ENCODE data around the gene KIF5B. TPM values are rescaled to one million over a fixed set of nuclear protein-coding genes. Genes with fewer than 3 reads are reported as not detected.
"Not testable (repeated sequence)": the region's sequence is repeated elsewhere in the genome, so short reads cannot be mapped to it uniquely, and the experiment has no call there.

The KIF5B gene
- 184 TPM for polyA plus RNA-seq (ENCODE audit: insufficient read length)
- long read RNA-seq, donor 1, full-length matches to known transcripts = 1 of 115 reads
- long read RNA-seq, donor 1, partial matches to known transcripts = 114 of 115 reads
- long read RNA-seq, donor 1, other reads (novel, unspliced or antisense) = 0 of 115 reads
- long read RNA-seq, donor 2, full-length matches to known transcripts = 1 of 158 reads
- long read RNA-seq, donor 2, partial matches to known transcripts = 157 of 158 reads
- long read RNA-seq, donor 2, other reads (novel, unspliced or antisense) = 0 of 158 reads
- long read RNA-seq, donor 3, full-length matches to known transcripts = 2 of 55 reads
- long read RNA-seq, donor 3, partial matches to known transcripts = 53 of 55 reads
- long read RNA-seq, donor 3, other reads (novel, unspliced or antisense) = 0 of 55 reads
- long read RNA-seq, donor 4 = 0 reads
- long read RNA-seq, donor 5, full-length matches to known transcripts = 4 of 88 reads
- long read RNA-seq, donor 5, partial matches to known transcripts = 84 of 88 reads
- long read RNA-seq, donor 5, other reads (novel, unspliced or antisense) = 0 of 88 reads
- long read RNA-seq, donor 6, full-length matches to known transcripts = 1 of 94 reads
- long read RNA-seq, donor 6, partial matches to known transcripts = 93 of 94 reads
- long read RNA-seq, donor 6, other reads (novel, unspliced or antisense) = 0 of 94 reads
- long read RNA-seq, donor 7, partial matches to known transcripts = 94 of 94 reads
- long read RNA-seq, donor 7, other reads (novel, unspliced or antisense) = 0 of 94 reads
- long read RNA-seq, donor 8, partial matches to known transcripts = 27 of 27 reads
- long read RNA-seq, donor 8, other reads (novel, unspliced or antisense) = 0 of 27 reads

GRCh38 chr10:32056136-32057035, at the start of gene KIF5B:
TSS of gene KIF5B (minus strand) at chr10:32056425. CDS start at chr10:32055973, 452 bp downstream.
- DNase-seq = peak; percentile 89

GRCh38 chr10:32105782-32106382, 49.7 kb upstream of the KIF5B start:
- no peak for DNase-seq

DNA sequence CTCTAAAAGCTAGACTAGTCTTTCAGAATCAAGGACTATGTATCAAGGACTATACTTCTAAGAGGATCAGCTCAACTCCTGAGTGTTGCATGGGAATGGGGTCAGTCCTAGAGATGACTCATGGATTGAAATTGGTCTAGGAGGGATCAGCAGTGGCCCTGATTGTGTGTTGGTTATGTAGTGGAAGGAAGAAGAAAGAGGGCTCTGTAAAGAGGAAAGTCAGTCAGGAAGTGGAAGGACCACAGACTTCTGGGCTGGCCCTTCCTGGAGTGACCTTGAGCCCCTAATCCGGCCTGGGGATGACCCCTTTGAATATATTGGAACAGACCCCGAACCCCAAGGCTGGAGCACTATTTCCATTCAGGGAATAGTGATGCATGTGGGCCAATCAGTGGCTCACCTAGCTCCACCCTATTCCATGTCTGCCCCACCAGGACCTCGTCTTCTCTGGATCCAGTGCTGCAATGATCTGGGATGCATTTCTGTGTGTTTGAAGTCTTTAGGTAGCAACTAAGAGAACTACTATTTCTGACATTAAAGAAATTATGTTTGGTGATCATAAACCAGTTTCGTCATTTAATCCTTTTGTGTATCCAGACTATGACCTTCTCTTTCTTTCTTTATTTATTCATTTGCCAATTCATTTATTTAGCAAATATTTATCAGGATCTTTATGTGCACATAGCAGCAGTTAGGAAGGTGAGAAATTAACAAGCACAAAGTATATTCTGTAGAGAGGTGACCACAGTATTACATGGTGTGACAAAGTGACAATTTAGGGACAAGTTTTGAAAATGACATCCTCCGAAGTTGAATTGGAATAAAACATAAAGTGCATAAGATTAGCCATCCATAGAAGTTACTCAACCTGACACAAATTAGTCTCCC, 48.6 kb upstream of the KIF5B start:
- DNase-seq = no peak

DNA sequence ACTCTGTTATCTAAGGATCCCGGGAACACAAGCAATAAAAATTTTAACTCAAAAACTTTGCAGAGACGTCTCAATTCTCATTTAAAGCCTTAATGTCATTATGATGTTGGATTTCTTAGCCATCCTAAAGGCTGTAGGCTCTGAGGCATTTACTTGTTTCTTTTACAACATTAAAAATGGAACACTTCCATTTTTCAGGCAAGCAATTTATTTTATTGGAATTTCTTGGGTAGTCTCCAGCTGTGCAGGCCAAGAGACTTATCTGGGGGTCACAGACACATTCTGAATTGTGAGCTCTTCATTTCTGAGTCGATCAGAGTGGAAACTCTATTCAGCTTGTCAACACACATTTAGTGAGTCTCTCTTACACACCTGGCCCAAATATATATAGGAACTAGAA, 48.0 kb upstream of the KIF5B start:
- DNase-seq = no peak

DNA sequence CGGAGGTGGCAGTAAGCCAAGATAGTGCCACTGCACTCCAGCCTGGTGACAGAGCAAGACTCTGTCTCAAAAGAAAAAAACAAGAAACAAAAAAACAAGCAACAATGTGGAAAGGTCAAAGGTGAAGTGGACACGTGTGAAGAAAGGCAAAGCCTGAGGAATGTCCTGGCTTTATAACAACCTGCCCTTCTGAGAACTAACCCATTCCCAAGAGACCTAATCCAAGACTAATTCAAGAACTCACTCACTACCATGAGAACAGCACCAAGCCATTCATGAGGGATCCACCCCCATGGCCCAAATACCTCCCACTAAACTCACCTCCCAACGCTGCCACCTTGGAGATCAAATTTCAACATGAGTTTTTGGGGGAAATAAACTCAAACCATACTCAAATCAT, 47.5 kb upstream of the KIF5B start:
- DNase-seq = no peak

DNA sequence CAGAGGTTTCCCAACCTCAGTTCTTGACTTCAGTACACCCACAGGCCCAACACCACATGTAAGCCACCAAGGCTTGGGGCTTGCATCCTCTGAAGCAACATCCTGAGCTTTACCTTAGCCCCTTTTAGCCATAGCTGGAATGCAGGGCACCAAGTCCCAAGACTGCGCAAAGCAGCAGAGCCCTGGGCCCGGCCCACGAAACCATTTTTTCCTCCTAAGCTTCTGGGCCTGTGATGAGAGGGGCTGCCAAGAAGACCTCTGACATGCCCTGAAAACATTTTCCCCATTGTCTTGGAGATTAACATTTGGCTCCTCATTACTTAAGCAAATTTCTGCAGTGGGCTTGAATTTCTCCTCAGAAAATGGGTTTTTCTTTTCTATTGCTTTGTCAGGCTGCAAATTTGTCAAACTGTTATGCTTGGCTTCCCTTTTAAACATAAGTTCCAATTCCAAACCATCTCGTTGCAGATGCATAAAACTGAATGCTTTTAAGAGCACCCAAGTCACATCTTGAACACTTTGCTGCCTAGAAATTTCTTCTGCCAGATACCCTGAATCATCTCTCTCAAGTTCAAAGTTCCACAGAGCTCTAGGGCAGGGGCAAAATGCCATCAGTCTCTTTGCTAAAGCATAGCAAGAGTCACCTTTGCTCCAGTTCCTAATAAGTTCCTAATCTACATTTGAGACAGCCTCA, 42.5 kb upstream of the KIF5B start:
- not testable (repeated sequence) for DNase-seq

DNA sequence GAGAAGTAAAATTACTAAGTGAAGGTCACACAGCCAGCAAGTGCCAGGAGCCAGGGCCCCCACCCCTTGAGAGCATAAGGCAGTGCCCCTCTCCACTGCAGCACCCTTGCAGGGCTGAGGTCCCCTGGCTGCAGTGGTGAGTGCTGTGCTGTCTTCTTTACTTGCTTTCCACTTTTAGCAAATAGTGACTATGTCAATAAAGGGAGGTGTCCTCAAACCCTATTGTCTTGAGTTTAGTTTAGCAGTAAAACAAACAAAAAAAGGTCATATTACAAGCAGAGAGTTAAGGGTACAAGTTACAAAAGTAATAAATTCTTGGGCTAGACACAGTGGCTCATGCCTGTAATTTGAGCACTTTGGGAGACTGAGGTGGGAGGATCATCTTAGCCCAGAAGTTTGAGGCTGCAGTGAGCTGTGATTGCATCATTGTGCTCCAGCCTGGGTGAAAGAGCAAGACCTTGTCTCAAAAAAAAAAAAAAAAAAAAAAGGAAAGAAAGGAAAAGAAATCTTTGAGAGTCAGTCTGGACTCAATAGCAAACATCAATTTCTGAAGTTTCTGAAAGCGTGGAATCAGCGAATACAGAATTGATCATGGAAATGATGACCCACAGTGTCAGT, 39.0 kb upstream of the KIF5B start:
- DNase-seq = no peak

GRCh38 chr10:32093650-32094049, 37.4 kb upstream of the KIF5B start:
- DNase-seq = no peak

DNA sequence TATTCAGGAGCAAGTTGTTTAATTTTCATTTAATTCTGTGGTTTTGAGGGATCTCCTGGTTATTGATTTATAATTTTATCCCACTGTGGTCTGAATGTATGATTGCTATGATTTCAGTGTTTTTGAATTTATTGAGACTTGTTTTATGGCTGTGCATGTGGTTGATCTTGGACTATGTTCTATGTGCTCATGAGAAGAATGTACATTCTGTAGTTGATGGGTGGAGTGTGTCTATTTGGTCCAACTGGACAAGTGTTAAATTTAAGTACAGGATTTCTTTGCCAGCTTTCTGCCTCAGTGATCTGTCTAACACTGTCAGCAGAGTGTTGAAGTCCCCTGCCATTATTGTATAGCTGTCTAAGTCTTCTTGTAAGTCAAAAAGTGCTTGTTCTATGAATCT, 34.8 kb upstream of the KIF5B start:
- DNase-seq = no peak

DNA sequence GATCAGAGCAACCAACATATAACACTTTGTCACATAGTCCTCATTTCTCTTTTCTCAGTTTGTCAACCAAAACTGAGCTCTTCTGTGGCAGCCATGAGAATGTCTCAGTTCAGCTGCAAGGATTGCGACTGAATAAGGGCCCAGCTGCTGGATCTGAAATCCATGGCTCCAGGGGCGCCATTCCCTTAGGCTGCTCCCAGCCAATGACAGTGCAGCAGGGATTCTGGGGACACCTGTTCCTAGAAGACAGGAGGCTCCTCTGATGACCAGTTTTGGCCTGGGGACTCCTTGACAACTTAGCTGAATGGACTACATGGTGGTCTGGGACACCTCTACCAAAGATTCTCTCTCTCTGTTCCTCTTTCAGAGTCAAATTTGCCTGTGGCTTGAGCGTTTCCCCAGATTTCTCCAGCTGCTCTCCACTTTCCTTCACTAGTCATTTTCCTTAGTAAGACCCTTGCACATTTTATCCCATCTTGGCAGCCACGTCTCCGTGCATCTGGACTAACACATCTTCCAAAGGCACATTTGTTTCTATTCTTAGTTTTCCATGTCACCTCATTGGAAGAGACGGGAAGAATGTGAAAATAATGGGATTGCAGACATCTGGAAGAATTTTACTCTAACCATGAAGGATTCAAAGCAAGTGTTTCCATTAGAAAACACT, 28.1 kb upstream of the KIF5B start:
- DNase-seq = no peak

GRCh38 chr10:32077896-32078485, 21.8 kb upstream of the KIF5B start:
- DNase-seq = no peak

DNA sequence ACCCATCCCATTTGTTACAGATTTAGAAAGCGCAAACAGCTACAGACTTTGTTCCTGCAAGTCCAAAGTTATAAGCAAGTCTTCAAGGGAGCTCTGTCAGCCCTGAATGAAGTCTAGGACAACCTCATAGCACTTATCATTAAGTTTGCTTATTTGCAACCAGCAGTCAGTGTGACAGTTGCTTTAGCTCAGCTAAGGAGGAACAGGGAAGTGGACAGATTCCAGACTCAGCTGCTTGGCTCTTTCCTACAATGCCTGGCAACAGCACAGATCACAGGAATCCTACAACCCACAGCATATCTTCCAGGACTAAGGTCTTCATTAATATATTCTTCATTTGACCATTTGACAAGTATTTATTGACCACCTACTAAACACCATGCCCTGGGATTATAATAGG, 17.4 kb upstream of the KIF5B start:
- no peak for DNase-seq

- no peak for DNase-seq
Measured at GRCh38 chr10:32073128-32073527, 16.9 kb upstream of the KIF5B start.

GRCh38 chr10:32072025-32072800, 16.0 kb upstream of the KIF5B start:
- no peak for DNase-seq

- no peak for DNase-seq
Measured at GRCh38 chr10:32070645-32071044, 14.4 kb upstream of the KIF5B start.

DNA sequence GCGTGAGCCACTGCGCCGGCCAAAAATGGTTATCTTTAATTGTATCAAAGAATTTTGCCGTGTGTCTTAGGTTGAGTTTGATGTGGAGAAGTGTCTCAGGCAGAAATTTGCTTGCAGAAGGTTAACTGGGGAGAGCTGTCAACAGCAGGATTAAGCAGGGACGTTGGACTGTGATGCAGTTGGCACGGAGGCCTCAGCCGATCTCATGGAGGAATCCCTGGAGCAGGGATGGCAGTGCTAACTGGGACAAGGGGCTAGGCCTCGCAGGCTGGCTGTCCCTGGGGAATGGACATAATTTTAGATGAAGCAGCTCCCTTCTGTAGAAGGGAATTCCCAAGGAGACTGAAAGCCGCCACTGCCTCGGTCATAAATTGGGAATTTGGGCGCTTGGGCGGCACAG, 12.3 kb upstream of the KIF5B start:
- no peak for DNase-seq

GRCh38 chr10:32067931-32068330, 11.7 kb upstream of the KIF5B start:
- not testable (repeated sequence) for DNase-seq

DNA sequence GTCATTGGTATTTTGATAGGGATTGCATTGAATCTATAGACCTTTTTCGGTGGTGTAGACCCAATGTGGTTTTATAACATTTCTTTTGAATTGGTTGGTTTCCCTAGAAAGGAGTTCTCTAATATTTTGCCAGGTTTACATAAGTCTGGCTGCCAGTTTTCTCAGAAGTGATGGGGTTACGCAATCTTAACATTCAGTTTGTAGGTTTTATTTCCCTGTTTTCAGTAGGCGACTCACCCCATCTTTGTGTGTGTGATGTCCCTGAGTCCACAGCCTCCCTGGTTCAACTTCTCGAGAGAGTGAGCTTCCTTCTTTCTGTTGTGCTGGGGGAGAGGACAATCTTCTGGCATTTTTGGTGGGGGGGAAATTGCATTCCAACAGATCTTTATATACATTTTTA, 9.6 kb upstream of the KIF5B start:
- DNase-seq = no peak
